ENCODE data around the gene PARVG. TPM values are rescaled to one million over a fixed set of nuclear protein-coding genes. Genes with fewer than 3 reads are reported as not detected.

The PARVG gene
- total RNA-seq, 3 donors from 2014 or later = 5.8 to 9.7 (median 8.1) TPM

DNA sequence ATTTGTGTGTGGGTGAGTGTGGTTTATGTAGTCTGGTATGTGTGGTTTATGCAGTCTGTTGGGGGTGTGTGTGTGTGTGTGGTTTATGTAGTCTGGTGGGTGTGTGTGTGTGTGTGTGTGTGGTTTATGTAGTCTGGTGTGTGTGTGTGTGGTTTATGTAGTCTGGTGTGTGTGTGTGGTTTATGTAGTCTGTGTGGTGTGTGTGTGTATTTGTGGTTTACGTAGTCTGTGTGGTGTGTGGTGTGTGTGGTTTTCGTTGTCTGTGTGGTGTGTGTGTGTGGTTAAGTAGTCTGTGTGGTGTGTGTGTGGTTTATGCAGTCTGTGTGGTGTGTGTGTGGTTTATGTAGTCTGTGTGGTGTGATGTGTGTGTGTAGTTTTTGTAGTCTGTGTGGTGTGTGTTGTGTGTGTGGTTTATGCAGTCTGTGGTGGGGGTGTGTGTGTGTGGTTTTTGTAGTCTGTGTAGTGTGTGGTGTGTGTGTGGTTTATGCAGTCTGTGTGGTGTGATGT lies 26.2 kb upstream of the PARVG start:
- DNase-seq = no peak
- ATAC-seq = no peak
- intact Hi-C loops (cut with DNase I, micrococcal nuclease) = no loop called here
- H3K4me3 ChIP-seq = no peak overlapping the region
- H3K9me3 ChIP-seq = no peaks in the 10 kb centered on the region
- H3K4me1 ChIP-seq (ENCODE audit: low read depth) = no peaks in the 10 kb centered on the region
- no peaks in the 10 kb centered on the region for H3K36me3 ChIP-seq (ENCODE audit: low read depth)
- TF ChIP-seq, protein P1, sequence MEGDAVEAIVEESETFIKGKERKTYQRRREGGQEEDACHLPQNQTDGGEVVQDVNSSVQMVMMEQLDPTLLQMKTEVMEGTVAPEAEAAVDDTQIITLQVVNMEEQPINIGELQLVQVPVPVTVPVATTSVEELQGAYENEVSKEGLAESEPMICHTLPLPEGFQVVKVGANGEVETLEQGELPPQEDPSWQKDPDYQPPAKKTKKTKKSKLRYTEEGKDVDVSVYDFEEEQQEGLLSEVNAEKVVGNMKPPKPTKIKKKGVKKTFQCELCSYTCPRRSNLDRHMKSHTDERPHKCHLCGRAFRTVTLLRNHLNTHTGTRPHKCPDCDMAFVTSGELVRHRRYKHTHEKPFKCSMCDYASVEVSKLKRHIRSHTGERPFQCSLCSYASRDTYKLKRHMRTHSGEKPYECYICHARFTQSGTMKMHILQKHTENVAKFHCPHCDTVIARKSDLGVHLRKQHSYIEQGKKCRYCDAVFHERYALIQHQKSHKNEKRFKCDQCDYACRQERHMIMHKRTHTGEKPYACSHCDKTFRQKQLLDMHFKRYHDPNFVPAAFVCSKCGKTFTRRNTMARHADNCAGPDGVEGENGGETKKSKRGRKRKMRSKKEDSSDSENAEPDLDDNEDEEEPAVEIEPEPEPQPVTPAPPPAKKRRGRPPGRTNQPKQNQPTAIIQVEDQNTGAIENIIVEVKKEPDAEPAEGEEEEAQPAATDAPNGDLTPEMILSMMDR (IDR thresholded peaks at IDR 0.05) = no peak

DNA sequence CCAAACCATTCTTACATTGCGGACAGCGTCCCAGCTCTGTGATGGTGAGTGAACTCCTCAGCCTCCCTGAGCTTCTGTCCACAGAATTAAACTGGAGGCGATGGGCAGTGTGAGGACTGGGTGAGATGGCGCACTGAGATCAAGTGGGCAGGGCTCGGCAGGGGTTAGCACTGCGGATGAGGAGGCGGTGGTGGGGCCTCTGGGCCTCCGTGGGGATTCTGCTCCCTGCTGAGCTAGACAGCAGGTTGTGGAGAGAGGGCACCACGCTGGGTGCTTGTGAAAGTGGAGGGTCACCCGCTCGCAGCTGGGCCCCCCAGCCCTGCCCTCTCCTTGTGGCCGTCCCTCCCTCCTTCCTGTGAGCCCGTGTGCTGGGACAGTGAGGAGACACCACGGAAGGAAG lies 25.6 kb upstream of the PARVG start:
- ATAC-seq = no peak
- no peaks in the 10 kb centered on the region for H3K9me3 ChIP-seq
- no peaks in the 10 kb centered on the region for H3K4me1 ChIP-seq (ENCODE audit: low read depth)
- intact Hi-C loops (cut with DNase I, micrococcal nuclease) = no loop called here
- TF ChIP-seq, protein P1 (IDR thresholded peaks at IDR 0.05) = no peak
- H3K4me3 ChIP-seq = no peak overlapping the region
- H3K36me3 ChIP-seq (ENCODE audit: low read depth) = no peaks in the 10 kb centered on the region
- DNase-seq = no peak

DNA sequence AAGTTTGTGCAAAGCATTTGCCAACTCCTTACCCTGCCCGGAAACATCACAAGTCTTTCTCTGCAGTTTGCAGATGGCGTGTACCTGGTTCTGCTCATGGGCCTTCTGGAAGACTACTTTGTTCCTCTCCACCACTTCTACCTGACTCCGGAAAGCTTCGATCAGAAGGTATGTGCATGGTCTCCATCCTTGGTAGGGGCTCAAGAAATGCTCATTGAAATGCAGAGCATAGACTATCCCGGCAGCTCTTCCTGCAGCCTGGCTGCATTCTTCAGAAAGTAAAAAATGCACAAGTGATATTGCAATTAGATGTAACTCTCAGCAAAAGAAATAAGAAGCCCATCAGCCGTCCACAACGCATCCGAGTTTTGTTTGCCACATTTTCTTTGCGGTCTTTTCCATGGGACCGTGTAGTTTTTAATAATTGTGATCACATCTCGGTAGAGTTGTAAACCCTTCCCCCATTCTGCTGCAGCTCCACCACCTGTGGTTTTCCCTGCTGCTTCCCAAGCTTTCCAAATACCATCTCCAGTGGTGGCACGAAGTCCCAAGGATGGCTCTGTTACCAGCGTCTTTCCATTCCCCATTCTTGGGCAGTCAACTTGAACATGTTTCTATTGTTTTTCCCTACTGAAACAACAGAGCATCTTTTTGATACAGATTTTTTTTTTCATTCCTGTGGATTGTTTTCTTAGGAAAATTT lies 22.7 kb upstream of the PARVG start:
- no peaks in the 10 kb centered on the region for H3K9me3 ChIP-seq
- no peaks in the 10 kb centered on the region for H3K4me1 ChIP-seq (ENCODE audit: low read depth)
- TF ChIP-seq, protein P1 (IDR thresholded peaks at IDR 0.05) = no peak
- no peaks in the 10 kb centered on the region for H3K36me3 ChIP-seq (ENCODE audit: low read depth)
- no peak overlapping the region for H3K4me3 ChIP-seq
- intact Hi-C loops (cut with DNase I, micrococcal nuclease) = no loop called here
- DNase-seq (no peak), ATAC-seq (no peak)

DNA sequence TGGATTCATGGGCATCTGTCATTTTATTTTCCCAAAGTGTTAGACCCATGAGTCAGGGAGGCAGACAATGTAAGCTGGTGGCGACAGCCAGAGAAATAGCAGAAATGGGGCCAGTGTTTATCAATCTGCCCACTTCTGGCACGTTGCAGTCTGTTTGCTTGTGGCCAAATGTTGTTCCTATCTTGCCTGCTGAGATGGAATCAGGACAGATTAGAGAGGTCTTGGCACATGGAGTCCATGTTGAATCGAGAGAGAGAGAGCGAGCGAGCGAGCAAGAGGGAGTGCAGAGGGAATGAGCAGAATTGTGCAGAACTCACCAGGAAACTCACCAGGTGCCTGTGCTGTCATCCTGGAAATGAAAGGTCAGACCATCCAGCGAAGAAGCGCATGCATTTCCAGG lies 21.9 kb upstream of the PARVG start:
- Histone ChIP-seq H3K4me1 (ENCODE audit: low read depth) (no peaks in the 10 kb centered on the region), H3K4me3 (no peak overlapping the region), H3K36me3 (ENCODE audit: low read depth) (no peaks in the 10 kb centered on the region), H3K9me3 (no peaks in the 10 kb centered on the region)
- ATAC-seq (no peak), DNase-seq (peak in 1 of 3 donors; percentile 2)
- TF ChIP-seq, protein P1 (IDR thresholded peaks at IDR 0.05) = no peak
- intact Hi-C loops (cut with DNase I, micrococcal nuclease) = no loop called here

DNA sequence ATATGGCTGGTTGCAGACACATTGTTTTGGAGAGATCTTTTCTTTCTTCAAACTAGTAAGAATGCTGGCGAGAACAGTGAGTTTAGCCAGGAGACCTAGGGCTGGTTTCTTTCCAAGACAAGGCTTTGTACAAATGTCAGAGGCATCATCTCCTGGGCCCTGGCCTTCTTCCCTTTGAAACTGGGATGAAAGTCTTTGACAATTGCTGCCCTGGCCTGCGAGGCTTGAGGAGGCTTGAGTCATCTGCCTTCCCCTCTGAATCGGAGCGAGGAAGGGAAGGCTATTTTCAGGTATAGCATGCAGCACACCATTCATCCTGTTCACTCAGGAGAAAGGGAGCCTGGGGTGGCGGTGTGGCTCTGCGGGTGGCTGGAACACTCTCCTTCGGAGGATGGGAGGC lies 21.5 kb upstream of the PARVG start:
- no peaks in the 10 kb centered on the region for H3K4me1 ChIP-seq (ENCODE audit: low read depth)
- no peaks in the 10 kb centered on the region for H3K36me3 ChIP-seq (ENCODE audit: low read depth)
- H3K4me3 ChIP-seq = no peak overlapping the region
- TF ChIP-seq, protein P1 (IDR thresholded peaks at IDR 0.05) = no peak
- no peaks in the 10 kb centered on the region for H3K9me3 ChIP-seq
- DNase-seq (peak in 1 of 3 donors; percentile 3), ATAC-seq (no peak)
- intact Hi-C loops (cut with DNase I, micrococcal nuclease) = no loop called here
